GM20000 (cell line): ENCODE data around the gene FAM9B.

Source experiments
- DNase-seq: peaks from one replicate; pipeline ENCODE4 v3.0.0; 2012; ENCODE audit warnings: low spot score
- CTCF ChIP-seq: IDR thresholded peaks from 2 replicates; pipeline ENCODE4 v1.5.1; 2012; ENCODE audit warnings: mild to moderate bottlenecking, control low read depth; ENCODE audit errors: extremely low read depth, missing control alignments

Gene FAM9B

GRCh38 chrX:9062641-9063040 is 28.7 kb upstream of the FAM9B start:
- DNase-seq, result no peak
- no peak for TF ChIP-seq CTCF

DNA sequence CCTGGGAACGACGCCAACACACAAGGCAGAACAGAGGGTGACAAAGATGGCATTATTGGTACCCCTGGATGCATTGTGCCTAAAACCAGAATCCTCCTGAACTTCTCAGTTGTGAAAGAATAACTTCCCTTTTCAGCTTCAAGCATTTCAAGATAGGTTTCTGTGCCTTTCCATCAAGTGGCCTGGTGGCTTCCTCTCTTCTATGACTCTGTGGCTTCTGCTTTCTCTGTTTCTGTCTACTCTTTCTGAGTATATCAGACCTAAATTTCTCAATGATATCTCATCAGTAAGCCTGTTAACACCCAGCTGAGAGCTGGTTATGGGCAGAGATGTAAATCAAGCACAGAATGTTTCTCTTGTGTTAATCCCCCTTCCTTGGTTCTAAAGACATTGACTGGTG is 21.4 kb upstream of the FAM9B start:
- TF ChIP-seq CTCF, result no peak
- no peak for DNase-seq

- no peak for TF ChIP-seq CTCF
- DNase-seq, result no peak
These were observed 18.2 kb upstream of the FAM9B start for GRCh38 chrX:9052081-9052480.

GRCh38 chrX:9050331-9050730 is 16.4 kb upstream of the FAM9B start:
- TF ChIP-seq CTCF, result no peak
- no peak for DNase-seq

DNA sequence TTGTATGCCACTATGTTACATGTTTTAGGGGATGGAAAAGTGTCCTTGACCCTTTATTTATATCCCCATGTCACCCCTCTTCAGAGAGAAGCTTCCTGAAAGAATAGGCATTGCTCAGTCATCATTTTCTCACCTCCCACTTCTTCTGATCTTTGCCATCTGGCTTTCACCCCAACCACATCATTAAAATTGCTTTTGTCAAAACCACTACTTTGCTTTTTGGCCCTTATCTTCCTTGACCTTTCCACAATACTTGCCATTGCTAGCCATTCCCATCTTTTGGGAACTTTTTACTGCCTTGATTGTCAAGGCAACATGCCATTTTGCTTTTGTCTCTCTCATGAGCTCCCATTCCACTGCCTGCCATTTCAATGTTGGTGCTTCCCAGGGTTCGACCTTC is 14.9 kb upstream of the FAM9B start:
- TF ChIP-seq CTCF, result no peak
- no peak for DNase-seq

DNA sequence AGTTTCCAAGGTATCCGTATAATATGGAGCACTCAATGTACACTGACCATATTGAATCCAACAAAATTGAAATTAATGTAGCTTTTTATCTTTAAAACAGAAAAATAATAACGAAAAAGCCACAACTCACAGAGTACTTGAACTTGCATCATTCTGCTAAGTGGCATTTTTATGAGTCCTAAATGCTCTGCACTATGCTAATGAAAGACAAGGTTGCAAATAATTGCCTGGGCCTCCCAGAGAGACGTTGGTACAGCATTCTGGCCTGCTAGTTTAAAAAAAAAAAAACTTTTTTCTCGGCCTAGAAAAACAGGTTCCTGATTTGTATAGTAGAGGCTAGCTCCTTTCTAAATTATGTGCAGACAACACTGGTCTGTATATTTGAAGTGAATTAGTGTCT is 4.3 kb upstream of the FAM9B start:
- TF ChIP-seq CTCF, result no peak
- no peak for DNase-seq

GRCh38 chrX:9037296-9037695 is 3.4 kb upstream of the FAM9B start:
- no peak for DNase-seq
- TF ChIP-seq CTCF, result no peak

GRCh38 chrX:9033586-9033985 is 341 bp downstream of the FAM9B start:
- no peak for TF ChIP-seq CTCF
- no peak for DNase-seq
